IPS-NIHi11 (cell line): ENCODE measurements around the gene FAM163A.
"Not testable (repeated sequence)": the region's sequence is repeated elsewhere in the genome, so short reads cannot be mapped to it uniquely, and the experiment has no call there.

Experiments used
- DNase-seq: peaks from one replicate; pipeline ENCODE4 v3.0.0; 2012; ENCODE audit warnings: mixed read lengths, low spot score

The FAM163A gene

GRCh38 chr1:179742717-179743678 lies at the start of gene FAM163A:
Gene FAM163A, plus strand, starts transcription at chr1:179743291. Its CDS starts 69,807 bp downstream, at chr1:179813098.
- DNase-seq, result peak; percentile 51

GRCh38 chr1:179694530-179694929 lies 48.6 kb upstream of the FAM163A start:
- DNase-seq, result not testable (repeated sequence)

- DNase-seq, result no peak
Observed at GRCh38 chr1:179702946-179703539, 40.0 kb upstream of the FAM163A start.

- DNase-seq, result peak; percentile 58
Observed at GRCh38 chr1:179706339-179706941, 36.7 kb upstream of the FAM163A start.

- DNase-seq, result no peak
Observed at GRCh38 chr1:179707406-179707805, 35.7 kb upstream of the FAM163A start.

GRCh38 chr1:179708434-179709195 lies 34.5 kb upstream of the FAM163A start:
- no peak for DNase-seq

- no peak for DNase-seq
Observed at GRCh38 chr1:179709841-179710329, 33.2 kb upstream of the FAM163A start.

GRCh38 chr1:179714159-179714558 lies 28.9 kb upstream of the FAM163A start:
- DNase-seq, result no peak

GRCh38 chr1:179714623-179715022 lies 28.5 kb upstream of the FAM163A start:
- DNase-seq, result no peak

- no peak for DNase-seq
Observed at GRCh38 chr1:179719272-179719671, 23.8 kb upstream of the FAM163A start.

GRCh38 chr1:179728271-179728670 lies 14.8 kb upstream of the FAM163A start:
- no peak for DNase-seq

GRCh38 chr1:179729881-179730280 lies 13.2 kb upstream of the FAM163A start:
- no peak for DNase-seq

- DNase-seq, result no peak
Observed at GRCh38 chr1:179731643-179732042, 11.4 kb upstream of the FAM163A start.

GRCh38 chr1:179742291-179742690 lies 800 bp upstream of the FAM163A start:
- no peak for DNase-seq

- DNase-seq, result peak; percentile 51
Observed at GRCh38 chr1:179743679-179744400, 749 bp downstream of the FAM163A start.

- no peak for DNase-seq
Observed at GRCh38 chr1:179744401-179745130, 1.5 kb downstream of the FAM163A start.

GRCh38 chr1:179745131-179745611 lies 2.1 kb downstream of the FAM163A start:
- DNase-seq, result peak; percentile 15

- DNase-seq, result no peak
Observed at GRCh38 chr1:179745743-179746142, 2.7 kb downstream of the FAM163A start.

- DNase-seq, result no peak
Observed at GRCh38 chr1:179747611-179748010, 4.5 kb downstream of the FAM163A start.

GRCh38 chr1:179748772-179749171 lies 5.7 kb downstream of the FAM163A start:
- DNase-seq, result no peak
